HG02943 (cell line): ENCODE measurements around the gene DGKH.

Source experiments
- ATAC-seq: cut with Tn5 transposase; IDR thresholded peaks from one replicate; pipeline ENCODE4 v1.9.1; 2021; ENCODE audit warnings: mild to moderate bottlenecking, low read depth, moderate library complexity; ENCODE audit not compliant: unreplicated experiment

The DGKH gene

DNA sequence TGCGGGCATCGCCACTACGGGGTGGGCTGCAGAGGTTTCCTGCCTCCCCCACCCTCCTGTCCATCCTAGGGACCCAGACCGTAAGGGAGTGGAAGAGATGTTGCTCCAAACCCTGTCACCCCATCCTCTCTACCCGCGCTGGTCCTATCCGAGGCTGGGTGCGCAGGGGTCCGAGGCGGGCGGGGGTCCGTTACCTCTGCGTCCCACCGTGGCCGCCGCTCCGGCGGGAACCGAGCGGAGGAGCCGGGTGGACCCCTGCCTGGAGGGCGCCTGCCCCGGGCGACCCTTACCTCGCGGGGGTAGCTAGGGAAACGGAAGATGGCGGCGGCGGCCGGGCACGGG, at the start of gene DGKH:
TSS of gene DGKH (plus strand) at position 307 of the 342 bp plus-strand sequence. CDS start 126 bp downstream, outside the sequence.
- no peak for ATAC-seq

DNA sequence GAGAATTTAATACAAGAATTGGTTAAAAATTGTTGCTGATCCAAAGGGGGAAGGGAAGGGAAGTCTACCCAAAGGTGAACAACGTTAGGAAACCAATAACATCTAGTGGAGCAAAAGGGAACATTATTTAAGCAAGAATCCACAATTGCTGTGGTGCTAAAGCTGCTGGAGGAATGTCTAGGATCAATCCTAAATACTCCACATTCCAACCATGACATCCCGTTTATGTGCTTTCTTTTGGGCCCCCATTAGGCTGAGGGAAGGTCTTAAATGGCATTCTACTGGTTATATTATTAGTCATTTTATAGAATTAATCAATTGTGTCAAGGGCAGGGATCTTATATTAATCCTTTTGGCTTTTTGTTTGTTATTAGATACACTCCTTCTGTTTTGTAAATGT, 47.6 kb upstream of the DGKH start:
- ATAC-seq, result no peak

- no peak for ATAC-seq
Observed at GRCh38 chr13:42001580-42001979, 46.9 kb upstream of the DGKH start.

DNA sequence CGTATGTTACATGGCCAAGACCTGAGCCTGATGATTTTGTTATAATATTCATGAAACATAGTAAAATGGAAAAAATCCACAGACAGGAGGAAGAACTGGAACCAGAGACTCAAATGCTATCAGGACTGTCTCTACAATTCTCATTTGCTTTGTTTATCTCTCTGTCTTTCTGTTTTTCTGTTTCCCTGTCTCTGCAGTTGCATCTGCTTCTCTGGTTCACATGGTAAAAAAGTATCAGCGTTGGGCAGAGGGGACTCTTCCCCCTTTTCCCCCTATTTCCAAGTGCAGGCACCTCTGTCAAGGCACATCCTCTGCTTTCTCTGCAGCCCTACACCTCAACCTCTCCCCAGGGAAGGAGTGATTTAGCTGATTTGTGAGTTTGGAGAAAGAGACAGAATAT, 46.4 kb upstream of the DGKH start:
- no peak for ATAC-seq

DNA sequence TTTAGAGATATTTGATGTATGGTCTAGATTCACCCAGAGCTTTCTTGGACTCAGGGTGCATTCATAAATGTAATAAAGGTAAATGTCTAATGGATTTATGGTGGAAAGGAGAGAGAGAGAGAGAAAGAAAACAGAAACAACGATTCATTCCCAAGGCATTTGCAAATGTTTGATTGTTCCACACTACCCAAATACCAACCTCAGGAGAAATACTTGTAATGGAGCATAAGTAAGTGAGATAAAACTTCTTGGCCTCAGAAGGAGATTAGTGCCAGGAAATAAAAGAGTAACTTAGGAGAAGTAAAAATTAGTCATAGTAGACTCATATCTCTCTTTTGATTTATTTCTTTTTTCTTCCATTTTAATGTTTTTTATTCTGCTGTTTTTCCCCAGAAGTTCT, 40.6 kb upstream of the DGKH start:
- no peak for ATAC-seq

DNA sequence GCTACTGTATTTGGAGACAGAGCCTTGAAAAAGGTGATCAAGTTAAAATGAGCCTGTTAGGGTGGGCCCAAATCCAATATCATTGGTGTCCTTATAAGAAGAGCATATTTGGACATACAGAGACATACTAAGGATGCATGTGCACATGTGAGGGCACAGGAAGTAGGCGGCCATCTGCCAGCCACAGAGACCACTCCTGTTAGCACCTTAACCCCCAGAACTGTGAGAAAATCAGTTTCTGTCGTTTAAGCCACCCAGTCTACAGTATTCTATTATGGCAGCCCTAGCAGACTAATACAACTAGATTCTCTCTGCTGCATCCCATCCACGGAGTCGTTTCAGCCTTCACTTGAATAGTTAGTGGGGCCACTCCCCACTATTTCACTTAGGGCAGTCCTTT, 39.4 kb upstream of the DGKH start:
- no peak for ATAC-seq

DNA sequence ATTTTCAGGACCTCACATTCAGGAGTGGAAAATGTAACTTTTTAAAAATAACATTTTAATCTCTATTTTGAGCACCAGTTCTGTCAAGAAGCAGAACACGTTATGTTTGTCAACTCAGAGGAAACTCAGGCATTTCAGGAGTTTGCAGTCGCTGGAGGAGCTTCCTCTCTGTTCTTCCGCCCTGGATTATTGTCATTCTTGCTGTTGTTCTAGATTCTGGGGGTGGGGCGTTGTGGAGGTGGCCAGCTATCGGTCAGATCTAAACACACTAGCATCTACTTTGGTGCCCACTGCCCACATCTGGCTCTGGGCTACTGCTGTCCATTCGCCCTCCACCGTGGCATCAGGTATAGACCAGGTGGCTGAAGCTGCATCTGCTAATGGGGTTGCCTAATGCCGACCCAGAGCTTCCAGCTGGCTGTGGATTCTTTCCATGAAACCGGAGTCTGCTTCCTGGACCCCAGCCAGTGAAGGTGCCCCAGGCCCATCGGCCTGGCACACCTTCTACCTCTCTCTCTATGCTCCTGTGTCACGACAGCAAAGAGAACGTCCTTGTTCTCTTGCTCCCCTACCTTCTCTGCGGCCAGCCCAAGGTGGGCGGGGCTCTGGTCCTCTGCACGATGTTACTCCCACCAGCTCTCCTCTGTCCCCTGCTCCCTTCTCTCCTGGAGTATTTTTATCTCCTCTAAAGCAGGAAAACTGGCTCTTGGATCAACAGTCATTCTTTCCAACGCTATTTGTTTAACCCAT, 36.7 kb upstream of the DGKH start:
- ATAC-seq, result no peak

GRCh38 chr13:42014119-42014518, 34.3 kb upstream of the DGKH start:
- ATAC-seq, result no peak

DNA sequence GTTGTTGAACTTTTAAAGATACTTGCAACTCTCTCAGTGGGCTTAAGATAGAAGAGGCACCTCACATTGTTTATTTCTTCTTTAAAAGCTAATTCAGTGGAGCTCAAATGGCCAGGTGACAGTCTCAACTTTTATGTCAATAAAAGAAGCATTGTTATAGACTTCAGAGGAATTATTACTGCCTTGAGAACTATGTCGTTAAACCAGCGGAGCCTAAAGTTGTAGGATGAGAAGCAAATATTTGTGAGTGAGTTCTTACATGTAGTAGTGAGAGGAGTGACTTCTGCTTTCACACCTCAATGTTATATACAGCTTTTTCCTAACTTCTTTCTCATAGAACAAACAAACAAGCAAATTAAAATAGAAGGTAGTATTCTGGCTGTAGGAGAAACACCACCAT, 31.2 kb upstream of the DGKH start:
- ATAC-seq, result no peak

GRCh38 chr13:42021851-42022250, 26.6 kb upstream of the DGKH start:
- no peak for ATAC-seq

GRCh38 chr13:42022336-42022735, 26.1 kb upstream of the DGKH start:
- no peak for ATAC-seq

DNA sequence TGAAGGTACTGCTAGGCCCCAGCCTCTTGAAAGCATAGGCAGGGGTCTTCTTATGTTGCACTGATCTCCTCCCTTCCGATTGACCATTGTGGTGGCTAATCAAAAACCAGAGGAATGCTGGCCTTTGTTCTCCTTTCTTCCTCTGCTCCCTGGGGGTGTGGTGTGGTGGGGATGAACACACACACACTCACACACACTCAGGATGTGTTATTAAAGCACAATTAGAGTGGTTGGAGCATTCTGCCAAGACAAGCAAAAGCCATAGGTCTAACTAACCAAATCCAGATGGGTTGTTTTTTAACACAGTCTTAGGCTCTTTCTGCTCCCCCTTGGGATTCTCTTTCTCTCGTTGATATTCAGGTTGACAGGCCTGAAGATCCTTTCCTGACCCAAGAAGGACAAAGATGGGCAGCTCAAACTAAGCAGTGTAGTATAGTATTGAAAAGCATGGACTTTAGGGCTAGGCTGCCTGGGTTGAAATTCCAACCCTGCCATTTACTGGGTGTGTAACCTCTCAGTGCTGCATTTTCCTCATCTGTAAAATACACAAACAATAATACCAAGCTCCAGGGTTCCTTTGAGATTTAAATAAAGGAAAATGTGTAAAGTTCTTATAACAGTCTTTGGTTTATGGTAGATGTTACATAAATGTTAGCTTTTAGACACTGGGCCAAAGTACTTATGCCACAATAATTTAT, 25.5 kb upstream of the DGKH start:
- no peak for ATAC-seq

DNA sequence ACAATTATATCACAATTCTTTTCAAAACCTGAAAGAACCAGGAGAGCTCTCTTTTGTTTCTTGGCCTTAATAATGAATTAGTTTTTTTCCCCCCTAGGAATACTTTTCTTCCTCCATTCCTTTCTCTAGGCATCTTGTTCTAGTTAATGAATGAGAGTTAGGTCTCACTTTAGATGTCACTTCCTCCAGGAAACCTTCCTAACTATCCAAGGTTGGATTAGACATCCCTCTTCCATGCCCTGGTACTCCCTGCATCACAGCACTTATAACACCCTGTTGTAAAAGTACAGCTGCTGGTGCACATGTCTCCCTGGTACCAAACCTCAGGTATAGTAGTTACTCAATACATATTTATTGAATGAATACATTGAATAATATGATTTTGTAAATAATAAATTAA, 21.2 kb upstream of the DGKH start:
- ATAC-seq, result no peak

- no peak for ATAC-seq
Observed at GRCh38 chr13:42028113-42028799, 20.2 kb upstream of the DGKH start.

DNA sequence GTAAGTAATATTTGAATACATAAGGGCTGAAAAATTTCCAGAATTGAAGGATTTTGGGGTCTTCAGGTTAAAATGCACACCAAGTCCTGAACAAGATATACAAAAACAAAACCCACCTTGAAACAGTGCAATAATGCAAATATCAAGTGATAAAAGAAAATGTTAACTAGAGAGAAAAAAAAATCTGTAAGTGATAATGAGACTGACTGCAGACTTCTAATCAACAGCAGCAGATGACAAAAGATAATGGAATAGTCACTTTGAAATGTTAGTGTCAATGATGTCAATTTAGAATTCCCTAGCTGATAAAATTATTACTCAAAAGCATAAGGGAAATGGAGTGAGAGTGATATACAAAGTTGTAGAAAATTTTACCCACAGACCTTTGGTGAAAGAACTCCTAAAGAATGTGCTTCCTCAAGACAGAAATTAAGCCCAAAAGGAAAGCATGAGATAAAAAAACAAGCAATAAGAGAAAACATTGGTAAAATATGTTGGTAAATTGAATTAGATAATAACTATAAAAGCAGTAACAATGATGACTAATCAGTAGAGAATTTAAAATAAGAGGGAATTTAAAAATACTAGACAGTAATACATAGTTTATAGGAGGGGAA, 12.4 kb upstream of the DGKH start:
- no peak for ATAC-seq

- ATAC-seq, result no peak
Observed at GRCh38 chr13:42036711-42037110, 11.7 kb upstream of the DGKH start.

DNA sequence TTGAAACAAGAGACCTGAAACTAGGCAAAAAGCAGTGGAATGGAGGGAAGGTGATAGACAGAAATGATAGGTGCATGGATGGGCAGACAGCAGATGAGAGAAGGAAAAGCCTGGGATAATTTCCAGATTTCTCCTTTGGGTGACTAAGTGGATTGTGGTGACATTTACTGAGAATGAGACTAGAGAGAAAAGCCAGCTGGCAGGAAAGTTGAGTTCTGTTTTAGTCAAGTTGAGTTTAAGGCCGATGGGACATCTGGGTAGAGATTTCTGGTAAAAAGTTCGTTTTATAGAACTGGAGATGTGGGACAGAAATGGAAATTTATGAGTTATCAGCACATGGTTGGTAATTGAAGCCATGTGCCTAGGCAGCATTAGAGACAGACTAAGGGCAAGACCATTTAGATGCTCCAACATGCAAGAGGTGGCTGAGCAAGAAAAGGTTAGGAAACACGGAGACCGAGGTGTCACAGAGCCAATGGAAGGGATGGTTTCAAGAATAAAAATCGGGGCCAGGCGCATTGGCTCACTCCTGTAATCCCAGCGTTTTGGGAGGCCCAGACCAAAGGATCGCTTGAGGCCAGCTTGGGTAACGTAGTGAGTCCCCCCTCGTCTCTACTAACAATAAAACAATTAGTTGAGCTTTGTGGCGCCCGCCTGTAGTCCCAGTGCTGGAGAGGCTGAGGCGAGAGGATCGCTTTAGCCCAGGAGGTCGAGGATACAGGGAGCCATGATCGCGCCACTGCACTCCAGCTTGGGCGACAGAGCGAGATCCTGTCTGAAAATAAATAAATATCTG, 9.6 kb upstream of the DGKH start:
- no peak for ATAC-seq

DNA sequence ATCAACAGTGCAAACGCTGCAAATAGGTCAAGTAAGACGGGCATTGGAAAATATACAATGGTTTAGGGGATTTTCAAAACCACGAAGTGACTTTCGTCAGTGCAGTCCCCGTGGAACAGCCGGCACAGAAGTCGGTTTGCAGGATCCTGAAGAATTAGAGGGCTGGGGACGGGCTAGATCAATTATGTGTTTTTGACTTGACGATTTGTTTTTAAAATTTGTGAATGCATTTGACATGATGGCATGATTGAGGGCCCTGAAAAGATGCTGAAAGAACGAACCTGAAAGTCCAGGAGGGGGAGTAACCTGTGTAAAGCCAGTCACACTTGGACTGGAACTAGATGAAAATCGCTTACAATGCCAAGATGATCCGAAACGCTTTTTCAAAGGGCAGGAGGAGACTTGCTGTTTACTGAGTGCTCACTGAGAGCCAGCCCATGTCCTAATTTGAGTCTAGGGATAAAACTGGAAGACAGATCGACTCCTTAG, 8.9 kb upstream of the DGKH start:
- ATAC-seq, result no peak

- peak; percentile 68 for ATAC-seq
Observed at GRCh38 chr13:42039946-42040729, 8.3 kb upstream of the DGKH start.

GRCh38 chr13:42040730-42041010, 7.8 kb upstream of the DGKH start:
- ATAC-seq, result peak; percentile 13
